Measurements from ENCODE around the gene DHX35. TPM values are rescaled to one million over a fixed set of nuclear protein-coding genes. Genes with fewer than 3 reads are reported as not detected.
A peak's percentile ranks its signal among the peaks of the same experiment; 100 is the strongest.

DHX35 gene
- total and polyA plus RNA-seq, 2 of the 8 experiments (the other 6 are each of a cell fraction or from before 2014, with no cell fraction given) = 21.9 to 27.7 TPM

GRCh38 chr20:39049684-39050554 lies 87.8 kb downstream of the DHX35 start:
- H3K4me3 ChIP-seq (ENCODE audit: extremely low read depth in 1 of 4, insufficient read depth in 2 of 4, low read depth in 3 of 4, low read length in 4 of 4) = peak overlapping the region; percentile 47 to 76 (median 64)
- peaks cover 0 to 10% (median 6%) of the 10 kb centered on the region in 4 experiments; a peak in 4 of 7 replicates for H3K27me3 ChIP-seq (replicated peaks in 1 of 4; ENCODE audit: control insufficient read depth in 3 of 4, extremely low read depth in 1 of 4, insufficient read depth in 3 of 4, low read length in 3 of 4)
- peak overlapping the region; percentile 10 for H3K56ac ChIP-seq (replicated peaks; ENCODE audit: insufficient read length, low read depth, low read length)
- peak overlapping the region; percentile 37 to 94 for H3K4me2 ChIP-seq (ENCODE audit: insufficient read depth in 1 of 2, low read depth in 2 of 2, low read length in 2 of 2)
- no peak overlapping the region for H2AK5ac ChIP-seq (ENCODE audit: low read depth, low read length)
- DNase-seq (ENCODE audit: low read depth in 1 of 2, low spot score in 2 of 2) (peak; percentile 59 to 96), FAIRE-seq (no peak)
- peak overlapping the region; percentile 6 to 60 (median 56); a peak in 6 of 7 replicates for H3K9ac ChIP-seq (replicated peaks in 1 of 4; ENCODE audit: extremely low read depth in 1 of 4, low read depth in 3 of 4, low read length in 3 of 4)
- H3K4ac ChIP-seq (replicated peaks; ENCODE audit: insufficient read length, low read depth, low read length) = peak overlapping the region; percentile 21
- no peaks in the 10 kb centered on the region for H3K36me3 ChIP-seq (ENCODE audit: control insufficient read depth in 2 of 4, insufficient read depth in 4 of 4, low read length in 3 of 4)
- peak overlapping the region; percentile 68 for H2BK120ac ChIP-seq (replicated peaks; ENCODE audit: low read depth, low read length)
- no peaks in the 10 kb centered on the region for H3K79me1 ChIP-seq (ENCODE audit: low read depth, low read length)
- ChIA-PET POLR2A (ENCODE audit: partially characterized antibody) (interaction anchor here (1.1 to 2.2 kb wide), 6 partner anchors 9 to 123 kb away, joined by 3 to 8 read pairs (median 3); partner anchors contain the start of gene FAM83D), CTCF (ENCODE audit: partially characterized antibody) (interaction anchor here (0.6 to 5.4 kb wide), 44 partner anchors 9 to 391 kb away, joined by 3 to 127 read pairs (median 4); partner anchors contain the start of gene DHX35)
- WGBS, 2 experiments (ENCODE audit: extremely low coverage in 1 of 2, insufficient coverage in 1 of 2, insufficient read length in 1 of 2, insufficient replicate concordance in 2 of 2, low coverage in 1 of 2, low lambda C conversion rate in 2 of 2, missing lambda C conversion rate in 1 of 2) = 3% methylated on average over 57 of the region's 69 CpGs; no CpG with 5 or more reads in 1 of the 2 experiments
- peak overlapping the region; percentile 96 for H4K91ac ChIP-seq (replicated peaks; ENCODE audit: insufficient read length, low read length)
- H2AFZ ChIP-seq (ENCODE audit: low read length) = peak overlapping the region; percentile 96
- peaks cover 0 to 2% of the 10 kb centered on the region in 2 experiments for H4K20me1 ChIP-seq (replicated peaks in 1 of 2; ENCODE audit: control insufficient read depth in 1 of 2, insufficient read depth in 2 of 2, low read length in 2 of 2)
- H3K27ac ChIP-seq (ENCODE audit: low read depth, low read length) = no peak overlapping the region
- H4K8ac ChIP-seq (ENCODE audit: extremely low read depth, insufficient read depth, low read length) = peak overlapping the region; percentile 91
- H3K23ac ChIP-seq (ENCODE audit: insufficient read length) = no peak overlapping the region
- peaks cover 0 to 6% (median under 1%) of the 10 kb centered on the region in 4 experiments; a peak in 3 of 7 replicates for H3K4me1 ChIP-seq (replicated peaks in 1 of 4; ENCODE audit: control insufficient read depth in 3 of 4, insufficient read depth in 4 of 4, low read length in 3 of 4)
- H3K14ac ChIP-seq (ENCODE audit: insufficient read length) = no peak overlapping the region
- peaks cover 6% of the 10 kb centered on the region for H3K23me2 ChIP-seq (ENCODE audit: low read depth, low read length)
- peak overlapping the region; percentile 75; the same call in 1 of the 2 replicates for H2BK5ac ChIP-seq (ENCODE audit: low read depth, low read length)
- 0 out of 2 replicates have a peak overlapping the region, but pooled peaks have one; percentile 86 for H2BK20ac ChIP-seq (ENCODE audit: low read length)
- H2BK15ac ChIP-seq (ENCODE audit: low read length) = peak overlapping the region; percentile 99; the same call in 1 of the 2 replicates
- no peaks in the 10 kb centered on the region for H3K9me3 ChIP-seq (ENCODE audit: insufficient read depth in 2 of 2, low read depth in 1 of 2, low read length in 1 of 2)
- peak overlapping the region; percentile 98; the same call in 1 of the 2 replicates for H2BK12ac ChIP-seq (ENCODE audit: low read depth, low read length)
- no peaks in the 10 kb centered on the region for H3K79me2 ChIP-seq (ENCODE audit: control insufficient read depth in 1 of 2, insufficient read depth in 2 of 2, low read length in 2 of 2)
- peak overlapping the region; percentile 99 for H3K18ac ChIP-seq (ENCODE audit: extremely low read depth, low read length)
- H4K5ac ChIP-seq (ENCODE audit: insufficient read length, low read depth, low read length) = peak overlapping the region; percentile 37
- TF ChIP-seq TEAD4 (IDR thresholded peaks at IDR 0.05; ENCODE audit: low read depth, low read length) (no peak; the same call in none of the 2 replicates), BACH1 (IDR thresholded peaks at IDR 0.05; ENCODE audit: low read length) (0 out of 2 replicates have a peak, but pooled peaks have one; percentile 36), ATF2 (IDR thresholded peaks at IDR 0.05; ENCODE audit: low read length) (no peak), CHD2 (IDR thresholded peaks at IDR 0.05; ENCODE audit: low read length) (no peak), E2F6 (IDR thresholded peaks at IDR 0.05) (peak; percentile 78), TBP (IDR thresholded peaks at IDR 0.05; ENCODE audit: low read depth, low read length) (no peak), CEBPB (IDR thresholded peaks at IDR 0.05; ENCODE audit: low read depth, low read length) (no peak), SIX5 (IDR thresholded peaks at IDR 0.05; ENCODE audit: low read depth, low read length) (no peak), ASH2L (IDR thresholded peaks at IDR 0.05; ENCODE audit: low read length) (peak; percentile 58)
